CD4-positive, alpha-beta T cell treated with Interleukin-12 subunit alpha and Interleukin-12 subunit beta, for 1 hour (primary cell): ENCODE results near the gene PTBP2.

Source experiments
- DNase-seq: peaks from one replicate; pipeline ENCODE4 v3.0.0-alpha.2; 2020

The PTBP2 gene, protein sequence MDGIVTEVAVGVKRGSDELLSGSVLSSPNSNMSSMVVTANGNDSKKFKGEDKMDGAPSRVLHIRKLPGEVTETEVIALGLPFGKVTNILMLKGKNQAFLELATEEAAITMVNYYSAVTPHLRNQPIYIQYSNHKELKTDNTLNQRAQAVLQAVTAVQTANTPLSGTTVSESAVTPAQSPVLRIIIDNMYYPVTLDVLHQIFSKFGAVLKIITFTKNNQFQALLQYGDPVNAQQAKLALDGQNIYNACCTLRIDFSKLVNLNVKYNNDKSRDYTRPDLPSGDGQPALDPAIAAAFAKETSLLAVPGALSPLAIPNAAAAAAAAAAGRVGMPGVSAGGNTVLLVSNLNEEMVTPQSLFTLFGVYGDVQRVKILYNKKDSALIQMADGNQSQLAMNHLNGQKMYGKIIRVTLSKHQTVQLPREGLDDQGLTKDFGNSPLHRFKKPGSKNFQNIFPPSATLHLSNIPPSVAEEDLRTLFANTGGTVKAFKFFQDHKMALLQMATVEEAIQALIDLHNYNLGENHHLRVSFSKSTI

DNA sequence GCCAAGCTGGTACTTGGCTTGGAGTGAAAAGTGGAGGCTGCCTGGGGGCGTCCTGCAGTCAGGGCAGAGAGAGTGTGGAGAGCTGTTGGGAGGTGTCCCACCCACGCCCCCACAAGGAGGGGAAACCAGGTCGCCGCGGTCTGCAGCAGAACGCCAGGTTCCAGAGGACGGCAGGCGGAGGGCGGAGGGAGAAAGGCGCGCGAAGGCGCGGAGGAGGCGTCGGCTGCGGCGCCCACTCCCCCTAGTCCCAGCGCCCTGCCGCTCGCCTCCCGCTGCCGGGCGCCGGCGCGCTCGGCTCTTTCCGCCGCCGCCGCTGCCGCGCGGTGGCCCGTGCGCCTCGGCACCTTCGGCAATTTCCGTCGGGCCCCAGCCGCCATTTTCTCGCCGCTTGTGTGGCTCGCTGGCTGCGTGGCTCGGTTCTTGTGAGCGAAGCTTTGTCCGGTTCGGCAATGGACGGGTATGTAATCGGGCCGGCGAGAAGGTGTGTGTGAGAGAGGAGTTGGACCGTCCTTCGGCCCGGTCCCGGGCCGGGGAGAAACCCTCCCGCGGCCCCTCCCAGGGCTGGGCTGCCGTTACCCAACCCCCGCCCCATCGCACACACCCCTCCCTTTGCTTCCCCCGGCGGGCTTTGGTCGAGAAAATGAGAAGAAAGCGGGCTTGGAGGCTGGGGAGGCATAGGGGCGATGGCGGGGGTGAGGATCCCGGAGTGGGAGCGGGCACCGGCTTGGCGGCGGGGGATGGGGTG lies at the start of gene PTBP2:
PTBP2 (plus strand) TSS at position 369 of the 745 bp plus-strand sequence; CDS start at position 450, 81 bp downstream.
- peak; percentile 84 for DNase-seq

- no peak for DNase-seq
Observed at GRCh38 chr1:96674915-96675314, 46.7 kb upstream of the PTBP2 start.

GRCh38 chr1:96682056-96682455 lies 39.5 kb upstream of the PTBP2 start:
- no peak for DNase-seq

DNA sequence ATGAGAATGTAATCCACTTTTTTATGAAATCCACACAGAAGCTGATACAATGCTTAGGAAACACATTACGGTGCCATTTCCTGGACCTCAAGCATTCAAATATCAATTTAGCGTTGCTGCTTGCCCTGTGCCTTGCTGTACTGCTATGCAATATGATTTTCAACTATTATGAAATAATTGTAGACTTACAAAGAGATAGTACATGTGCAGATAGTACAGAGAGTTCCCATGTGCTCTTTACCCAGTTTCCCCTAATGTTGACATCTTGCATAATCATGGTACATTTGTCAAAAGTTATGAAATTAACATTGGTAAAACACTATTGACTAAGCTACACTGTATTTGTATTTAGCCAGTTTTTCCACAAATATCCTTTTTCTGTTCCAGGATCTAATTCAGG lies 37.7 kb upstream of the PTBP2 start:
- no peak for DNase-seq

GRCh38 chr1:96684744-96685143 lies 36.8 kb upstream of the PTBP2 start:
- no peak for DNase-seq

DNA sequence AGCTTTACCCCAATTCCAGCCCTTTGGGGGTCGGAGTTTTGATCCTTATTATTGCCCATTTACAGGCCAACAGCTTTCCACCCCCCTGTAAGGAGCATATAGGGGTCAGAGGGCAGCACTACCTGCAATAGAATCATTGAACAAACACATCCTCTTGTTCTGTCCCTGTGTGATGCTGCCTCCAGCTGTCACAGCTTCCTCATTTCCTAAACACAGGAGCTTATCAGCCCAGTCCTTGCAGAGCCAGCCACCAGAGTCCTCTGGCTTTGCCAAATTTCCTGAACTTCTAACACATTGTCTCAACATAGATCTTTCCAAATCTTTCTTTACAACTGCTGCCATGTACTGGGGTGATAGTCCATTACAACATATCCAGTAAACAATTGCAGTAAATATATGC lies 32.8 kb upstream of the PTBP2 start:
- no peak for DNase-seq

DNA sequence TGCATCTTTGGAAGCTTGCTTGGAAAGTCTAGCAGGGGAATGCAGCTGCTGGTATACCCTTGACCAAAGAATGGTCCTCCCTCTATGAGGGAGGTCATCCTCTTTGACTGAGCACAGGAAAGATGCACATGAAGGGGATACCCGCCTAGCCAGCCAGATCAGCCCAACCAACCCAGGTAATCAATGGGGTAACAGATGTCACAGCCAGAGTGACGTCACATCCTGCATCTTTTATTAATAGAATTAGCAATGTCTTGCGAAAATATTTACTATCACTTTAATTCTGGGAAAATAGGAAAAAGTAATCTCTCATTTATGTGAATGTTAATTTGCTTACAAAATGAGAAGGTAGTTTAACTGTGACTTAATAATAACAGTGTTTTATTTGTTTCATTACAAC lies 25.6 kb upstream of the PTBP2 start:
- no peak for DNase-seq

- DNase-seq = no peak
Observed at GRCh38 chr1:96698342-96698983, 23.1 kb upstream of the PTBP2 start.

DNA sequence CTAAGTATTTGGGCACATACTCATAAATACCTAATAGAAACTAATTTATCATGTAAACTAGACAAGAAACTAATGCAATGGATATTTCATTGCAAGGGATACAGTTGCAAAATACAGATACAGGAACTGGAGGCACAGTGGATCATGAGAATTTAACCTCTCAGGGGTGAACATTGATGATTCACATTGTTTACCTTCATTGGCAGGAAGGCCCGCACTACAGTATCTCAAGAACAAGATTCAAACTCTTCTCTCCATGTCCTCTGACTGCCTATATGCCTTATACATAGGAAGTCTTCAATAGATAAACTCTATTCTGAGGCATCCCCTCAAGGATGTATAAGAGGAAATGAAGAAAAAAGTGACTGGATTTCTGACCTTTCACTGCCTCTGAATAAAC lies 18.4 kb upstream of the PTBP2 start:
- no peak for DNase-seq

DNA sequence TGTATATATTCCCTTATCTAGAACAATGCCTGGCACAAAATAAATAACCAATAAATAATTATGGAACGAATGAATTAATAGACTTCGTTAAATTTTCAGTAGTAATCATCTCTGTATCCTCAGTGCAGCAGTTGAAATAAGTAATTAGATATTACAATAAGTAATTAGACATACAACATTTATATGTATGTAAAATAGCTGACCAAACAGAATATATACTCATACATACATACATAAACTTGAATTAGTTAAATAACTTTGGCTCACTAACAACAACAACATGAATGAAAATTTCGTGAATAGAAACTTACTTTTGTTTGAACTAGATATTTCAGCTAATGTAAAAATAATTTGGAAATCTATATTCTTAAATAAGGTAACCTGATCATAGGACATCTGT lies 14.6 kb upstream of the PTBP2 start:
- no peak for DNase-seq

GRCh38 chr1:96708482-96708881 lies 13.1 kb upstream of the PTBP2 start:
- DNase-seq = no peak

GRCh38 chr1:96710708-96711477 lies 10.7 kb upstream of the PTBP2 start:
- no peak for DNase-seq

DNA sequence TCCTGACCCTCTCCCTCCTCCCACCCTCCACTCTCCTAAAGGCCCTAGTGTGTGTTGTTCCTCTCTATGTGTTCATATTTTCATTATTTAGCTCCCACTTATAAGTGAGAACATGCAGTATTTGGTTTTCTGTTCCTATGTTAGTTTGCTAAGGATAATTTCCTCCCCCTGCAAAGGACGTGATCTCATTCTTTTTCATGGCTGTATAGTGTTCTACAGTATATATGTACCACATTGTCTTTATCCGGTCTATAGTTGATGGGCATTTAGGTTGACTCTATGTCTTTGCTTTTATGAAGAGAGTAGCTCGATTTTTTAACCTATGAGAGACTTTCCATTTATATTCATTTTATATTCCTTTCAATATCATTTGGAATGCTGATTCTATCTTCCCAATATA lies 7.9 kb upstream of the PTBP2 start:
- DNase-seq = no peak

DNA sequence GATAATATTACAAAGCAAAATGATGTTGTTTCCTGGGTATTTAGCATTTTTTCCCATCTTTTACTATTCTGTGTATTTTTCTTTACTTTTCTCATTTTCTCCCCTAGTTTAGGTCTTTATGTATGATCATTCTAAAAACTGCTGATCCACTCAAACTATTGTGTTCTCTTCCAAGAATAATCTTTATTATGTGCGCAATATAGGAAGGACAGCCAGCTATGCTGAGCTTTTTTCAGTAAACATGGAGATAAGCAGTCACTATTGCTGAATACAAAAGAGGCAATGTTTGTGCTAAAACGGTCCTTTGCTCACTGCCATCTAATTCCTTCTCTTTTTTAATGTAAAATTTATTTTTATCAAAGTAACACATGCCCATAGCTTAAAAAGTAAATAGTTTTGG lies 6.7 kb upstream of the PTBP2 start:
- DNase-seq = no peak

DNA sequence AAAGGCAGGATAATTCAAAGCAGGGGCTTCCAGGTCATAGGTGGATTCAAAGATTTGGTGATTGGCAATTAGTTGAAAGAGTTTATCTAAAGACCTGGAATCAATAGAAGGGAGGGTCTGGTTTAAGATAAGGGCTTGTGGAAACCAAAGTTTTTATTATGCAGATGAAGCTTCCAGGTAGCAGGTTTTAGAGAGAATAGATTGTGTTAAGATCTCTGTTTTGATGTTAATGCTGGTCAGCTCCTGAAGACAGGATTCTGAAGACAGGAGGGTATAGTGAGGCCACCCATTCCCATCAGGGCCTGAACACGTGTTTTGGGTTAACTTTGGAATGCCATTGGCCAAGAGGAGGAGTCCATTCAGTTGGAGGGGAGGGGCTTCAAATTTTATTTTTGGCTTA lies 6.1 kb upstream of the PTBP2 start:
- no peak for DNase-seq

- DNase-seq = no peak
Observed at GRCh38 chr1:96721053-96721415, 550 bp upstream of the PTBP2 start.

DNA sequence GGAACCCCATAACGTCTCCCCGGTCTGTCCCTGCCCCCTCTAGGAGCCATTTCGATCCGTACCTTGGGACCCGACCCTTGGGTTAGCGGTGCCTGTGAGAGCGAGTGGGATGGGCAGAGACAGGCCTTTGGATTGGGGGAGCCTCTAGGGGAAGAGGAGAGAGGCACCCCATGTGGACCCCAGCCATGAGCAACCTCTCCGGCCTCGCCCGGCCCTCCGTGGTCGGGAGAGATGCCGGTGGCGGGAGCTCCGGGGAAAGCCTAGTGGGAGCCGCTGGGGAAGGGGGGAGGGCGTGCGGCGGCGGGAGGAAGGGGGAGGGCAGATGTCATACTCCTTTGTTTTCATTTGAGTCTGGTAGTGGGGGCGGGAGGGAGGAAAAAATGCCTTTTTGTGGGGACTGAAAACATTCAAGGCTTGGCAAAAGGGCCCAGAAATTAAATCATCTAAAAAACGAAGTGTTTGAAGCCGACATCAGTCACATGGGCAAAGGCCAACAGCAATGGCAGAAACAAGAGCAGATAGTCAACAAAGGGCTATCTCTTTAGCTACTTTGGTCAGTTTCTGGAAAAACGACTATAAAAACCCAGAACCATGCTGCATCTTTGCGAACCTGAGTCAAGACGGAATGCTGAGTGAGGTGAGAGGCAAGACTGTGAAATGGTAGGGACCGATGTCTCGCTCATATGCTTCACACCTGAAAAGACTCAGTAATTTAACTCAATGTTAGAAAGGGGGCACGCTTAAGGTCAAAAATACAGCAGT lies 758 bp downstream of the PTBP2 start:
- peak; percentile 55 for DNase-seq

DNA sequence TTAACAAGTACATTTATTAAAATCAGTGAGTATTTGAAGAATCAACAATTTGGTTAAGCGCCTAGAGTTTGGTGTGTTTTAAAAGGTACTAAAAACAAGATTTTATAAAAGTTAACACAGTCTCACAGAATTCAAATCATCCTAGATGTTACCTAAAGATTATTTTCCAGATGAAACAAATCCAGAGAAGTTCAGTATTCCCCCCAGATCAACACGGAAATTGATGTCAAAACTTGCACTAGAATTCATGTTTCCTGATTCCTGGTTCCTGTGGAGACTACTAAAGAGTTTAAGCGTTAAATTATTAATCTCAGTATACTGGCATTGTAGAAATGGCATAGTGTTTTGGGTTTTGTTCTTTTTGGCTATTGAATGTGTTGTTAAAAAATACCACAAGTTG lies 1.4 kb downstream of the PTBP2 start:
- DNase-seq = no peak

DNA sequence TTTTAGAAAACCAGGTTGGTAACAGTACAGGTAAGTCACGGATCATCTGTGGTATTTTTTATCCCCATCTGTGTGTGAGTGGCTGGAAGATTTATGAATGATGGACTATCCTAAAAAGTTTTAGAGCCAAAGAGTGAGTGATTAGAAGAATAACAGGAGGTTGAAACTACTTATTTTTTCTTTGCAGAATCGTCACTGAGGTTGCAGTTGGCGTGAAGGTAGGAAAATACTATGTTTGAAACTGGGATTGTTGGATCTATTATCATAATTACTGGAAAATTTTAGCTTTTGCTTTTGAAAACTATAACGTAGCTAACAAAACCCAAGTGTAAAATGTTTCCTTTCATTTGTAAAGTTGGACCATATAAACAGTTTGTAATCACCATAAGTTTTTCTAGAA lies 1.8 kb downstream of the PTBP2 start:
- DNase-seq = no peak

GRCh38 chr1:96723936-96724335 lies 2.4 kb downstream of the PTBP2 start:
- DNase-seq = no peak

DNA sequence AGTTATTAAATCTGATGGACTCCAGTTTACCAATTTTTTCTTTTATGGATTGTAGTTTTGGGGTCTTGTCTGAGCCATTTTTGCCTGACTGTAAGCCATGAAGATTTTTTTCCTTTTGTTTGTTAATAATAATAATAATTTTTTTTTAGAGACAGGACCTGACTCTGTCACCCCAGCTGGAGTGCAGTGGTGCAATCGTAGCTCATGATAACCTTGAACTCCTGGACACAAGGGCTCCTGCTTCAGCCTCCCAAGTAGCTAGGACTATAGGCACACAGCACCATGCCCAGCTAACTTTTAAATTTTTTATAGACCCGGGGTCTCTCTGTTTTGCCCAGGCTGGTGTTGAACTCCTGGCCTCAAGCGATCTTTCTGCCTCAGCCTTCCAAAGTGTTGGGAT lies 6.3 kb downstream of the PTBP2 start:
- DNase-seq = no peak
